GDM1 (cell line): ENCODE measurements around the gene FER1L5.

ENCODE experiments used
- DNase-seq: peaks from one replicate; lab custom pipeline; 2025; lab: John Stamatoyannopoulos, UW

The FER1L5 gene

GRCh38 chr2:96751800-96752199, 109.2 kb downstream of the FER1L5 start:
- no peak for DNase-seq

GRCh38 chr2:96753661-96754282, 111.2 kb downstream of the FER1L5 start:
- DNase-seq: no peak

GRCh38 chr2:96754317-96754716, 111.8 kb downstream of the FER1L5 start:
- DNase-seq: no peak
